GM21526 (cell line): ENCODE data around the gene HBP1.
"Not testable (repeated sequence)": the region's sequence is repeated elsewhere in the genome, so short reads cannot be mapped to it uniquely, and the experiment has no call there.

Source experiments
- ATAC-seq: cut with Tn5 transposase; IDR thresholded peaks from one replicate; pipeline ENCODE4 v1.9.1; 2021; ENCODE audit warnings: moderate library complexity; ENCODE audit not compliant: unreplicated experiment, low FRiP score

HBP1 gene, protein sequence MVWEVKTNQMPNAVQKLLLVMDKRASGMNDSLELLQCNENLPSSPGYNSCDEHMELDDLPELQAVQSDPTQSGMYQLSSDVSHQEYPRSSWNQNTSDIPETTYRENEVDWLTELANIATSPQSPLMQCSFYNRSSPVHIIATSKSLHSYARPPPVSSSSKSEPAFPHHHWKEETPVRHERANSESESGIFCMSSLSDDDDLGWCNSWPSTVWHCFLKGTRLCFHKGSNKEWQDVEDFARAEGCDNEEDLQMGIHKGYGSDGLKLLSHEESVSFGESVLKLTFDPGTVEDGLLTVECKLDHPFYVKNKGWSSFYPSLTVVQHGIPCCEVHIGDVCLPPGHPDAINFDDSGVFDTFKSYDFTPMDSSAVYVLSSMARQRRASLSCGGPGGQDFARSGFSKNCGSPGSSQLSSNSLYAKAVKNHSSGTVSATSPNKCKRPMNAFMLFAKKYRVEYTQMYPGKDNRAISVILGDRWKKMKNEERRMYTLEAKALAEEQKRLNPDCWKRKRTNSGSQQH

GRCh38 chr7:107168233-107169119, at the start of gene HBP1:
Gene HBP1 (plus strand): TSS chr7:107169003. CDS start chr7:107179894, 10,891 bp downstream.
- peak; percentile 91 for ATAC-seq

- no peak for ATAC-seq
These were observed 49.3 kb upstream of the HBP1 start for GRCh38 chr7:107119376-107120105.

GRCh38 chr7:107122486-107122911, 46.3 kb upstream of the HBP1 start:
- no peak for ATAC-seq

DNA sequence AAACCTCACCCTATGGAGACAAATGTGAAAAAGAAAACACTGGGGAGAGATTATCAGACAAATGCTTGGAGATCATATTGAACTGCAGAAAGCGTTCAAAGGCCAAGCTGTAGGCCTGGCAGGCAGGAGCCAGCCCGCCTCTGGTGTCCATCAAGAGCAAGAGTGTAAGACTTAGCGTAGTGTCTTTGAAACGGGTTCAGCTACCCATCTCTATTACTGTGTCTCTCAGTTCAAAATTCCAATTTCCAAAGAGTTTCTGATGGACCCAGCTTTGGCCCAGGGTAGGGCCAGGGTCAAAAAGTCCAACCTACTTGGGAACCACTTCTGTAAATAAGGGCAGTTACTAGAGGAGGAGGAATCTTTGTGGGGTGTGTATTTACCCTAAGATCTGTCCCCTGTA, 45.4 kb upstream of the HBP1 start:
- ATAC-seq, result no peak

- ATAC-seq, result no peak
These were observed 43.3 kb upstream of the HBP1 start for GRCh38 chr7:107125475-107125874.

DNA sequence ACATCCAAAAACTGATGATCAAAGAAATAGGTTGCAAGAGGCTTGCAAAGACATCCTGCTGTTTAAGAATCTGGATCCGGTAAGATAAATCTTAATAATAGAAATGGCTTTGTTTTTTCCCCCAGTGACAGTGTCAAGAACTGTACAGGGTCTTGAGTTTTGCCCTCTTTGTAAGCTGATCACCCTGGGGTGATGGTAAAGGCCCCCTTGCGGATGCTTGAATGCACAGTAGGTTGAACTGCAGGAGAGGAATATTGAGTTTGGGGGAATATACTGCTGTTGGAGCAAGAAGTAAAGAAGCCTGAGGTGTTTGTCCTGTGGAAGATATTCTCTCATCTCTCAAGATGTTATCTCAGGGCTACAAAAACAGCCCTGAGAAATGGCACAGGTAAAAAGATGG, 40.6 kb upstream of the HBP1 start:
- ATAC-seq, result no peak

DNA sequence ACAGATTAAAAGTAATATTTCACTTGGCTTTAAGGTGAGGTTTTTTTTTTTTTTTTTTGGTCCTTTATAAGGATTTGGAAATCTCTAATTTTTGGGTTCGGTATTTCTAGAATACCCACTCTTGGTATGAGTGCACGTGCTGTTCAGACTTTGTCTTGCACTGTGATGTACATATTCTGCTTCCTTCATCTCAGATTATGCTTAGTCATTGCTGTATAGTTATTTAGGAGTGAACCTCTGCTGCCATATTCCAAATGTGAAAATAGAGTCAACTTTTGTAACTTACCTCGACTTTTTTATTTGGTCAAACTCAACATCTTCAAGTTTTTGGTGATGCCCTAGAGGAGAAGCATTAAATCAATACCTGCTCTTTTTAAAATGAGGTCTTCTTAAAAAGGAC, 40.1 kb upstream of the HBP1 start:
- no peak for ATAC-seq

DNA sequence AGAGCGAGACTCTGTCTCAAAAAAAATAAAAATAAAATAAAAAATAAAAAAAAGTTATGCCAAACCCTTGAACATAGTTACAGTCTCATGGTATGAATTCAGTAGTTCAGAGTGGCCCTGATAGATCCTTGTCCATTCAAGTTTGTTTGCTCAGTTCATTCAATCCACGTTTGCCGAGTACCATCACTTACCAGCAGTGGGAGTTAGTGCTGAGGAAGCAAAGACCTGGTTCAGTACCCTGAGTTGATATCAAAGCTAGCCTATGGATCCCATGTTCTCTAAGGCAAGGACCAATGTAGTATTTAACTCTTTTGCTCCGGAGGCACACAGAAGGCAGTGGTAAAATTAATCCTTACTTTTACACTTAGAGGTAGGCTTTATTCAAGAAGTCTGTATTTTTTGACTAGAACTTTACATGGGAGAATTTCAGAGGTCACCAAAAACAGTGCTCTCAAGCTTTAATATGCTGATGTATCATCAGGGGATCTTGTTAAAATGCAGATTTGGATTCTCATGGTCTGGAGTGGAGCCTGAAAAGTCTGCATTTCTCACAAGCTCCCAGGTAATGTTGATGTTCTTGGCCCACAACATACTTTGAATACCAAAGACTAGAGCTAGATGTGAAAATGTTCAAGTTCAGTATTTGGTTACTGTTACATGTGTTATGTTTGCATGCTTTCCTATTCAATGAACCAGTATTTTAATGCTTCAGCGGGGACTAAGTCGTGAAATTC, 38.1 kb upstream of the HBP1 start:
- no peak for ATAC-seq

DNA sequence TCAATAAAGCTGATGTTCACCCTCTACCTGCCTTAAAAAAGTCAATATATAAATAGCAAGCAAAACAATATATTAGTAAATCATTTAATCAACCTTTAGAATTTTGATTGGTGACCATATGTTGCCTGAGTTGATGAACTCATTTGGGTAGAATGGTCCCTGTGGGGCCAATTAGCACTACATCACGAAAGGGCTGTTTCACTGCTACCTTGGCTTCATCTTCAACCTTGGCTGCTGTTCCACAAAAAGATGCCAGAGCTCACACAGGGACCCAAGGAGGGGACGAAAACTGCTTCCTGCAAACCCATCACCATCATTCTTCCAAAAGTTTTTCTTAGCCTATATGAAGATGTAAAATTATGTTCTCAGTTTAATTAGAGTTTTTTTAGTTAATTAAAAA, 35.4 kb upstream of the HBP1 start:
- no peak for ATAC-seq

- ATAC-seq, result no peak
These were observed 29.9 kb upstream of the HBP1 start for GRCh38 chr7:107138696-107139420.

GRCh38 chr7:107143875-107144274, 24.9 kb upstream of the HBP1 start:
- not testable (repeated sequence) for ATAC-seq

GRCh38 chr7:107145067-107145838, 23.6 kb upstream of the HBP1 start:
- no peak for ATAC-seq

- ATAC-seq, result peak; percentile 61
These were observed 21.1 kb upstream of the HBP1 start for GRCh38 chr7:107147464-107148393.

DNA sequence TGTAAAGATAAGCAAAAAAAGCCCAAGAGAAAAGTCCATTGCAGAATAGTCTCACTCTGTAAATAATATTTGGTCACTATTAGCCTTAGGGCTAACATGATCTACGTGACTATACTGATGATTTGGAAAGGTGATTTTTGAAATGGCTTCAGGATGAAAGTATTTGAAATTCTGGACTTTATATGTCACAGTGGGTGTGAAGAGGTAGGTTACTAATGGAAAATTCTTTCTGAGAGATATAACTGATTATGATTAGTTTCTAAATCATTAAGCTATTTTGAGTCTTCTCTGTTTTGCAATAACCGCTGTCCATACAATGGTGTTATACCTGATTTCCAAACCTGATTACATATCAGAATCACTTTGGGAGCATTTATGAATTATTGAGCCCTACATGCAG, 20.1 kb upstream of the HBP1 start:
- ATAC-seq, result no peak

DNA sequence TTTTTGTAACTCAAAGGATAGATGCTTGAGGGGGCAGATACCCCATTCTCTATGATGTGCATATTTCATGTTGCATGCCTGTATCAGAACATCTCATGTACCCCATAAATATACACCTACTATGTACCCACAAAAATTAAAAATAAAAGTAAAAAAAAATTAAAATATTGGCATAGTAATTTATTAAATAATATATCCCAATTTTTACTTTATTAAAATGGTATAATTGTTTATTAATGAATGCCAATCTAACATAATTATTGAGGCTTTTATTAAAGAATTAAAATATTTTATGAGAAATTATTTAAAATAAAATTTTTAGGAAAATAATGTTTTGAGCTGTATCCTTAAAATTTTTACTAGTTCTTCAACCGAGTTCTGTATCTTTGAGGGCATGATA, 18.9 kb upstream of the HBP1 start:
- ATAC-seq, result no peak

DNA sequence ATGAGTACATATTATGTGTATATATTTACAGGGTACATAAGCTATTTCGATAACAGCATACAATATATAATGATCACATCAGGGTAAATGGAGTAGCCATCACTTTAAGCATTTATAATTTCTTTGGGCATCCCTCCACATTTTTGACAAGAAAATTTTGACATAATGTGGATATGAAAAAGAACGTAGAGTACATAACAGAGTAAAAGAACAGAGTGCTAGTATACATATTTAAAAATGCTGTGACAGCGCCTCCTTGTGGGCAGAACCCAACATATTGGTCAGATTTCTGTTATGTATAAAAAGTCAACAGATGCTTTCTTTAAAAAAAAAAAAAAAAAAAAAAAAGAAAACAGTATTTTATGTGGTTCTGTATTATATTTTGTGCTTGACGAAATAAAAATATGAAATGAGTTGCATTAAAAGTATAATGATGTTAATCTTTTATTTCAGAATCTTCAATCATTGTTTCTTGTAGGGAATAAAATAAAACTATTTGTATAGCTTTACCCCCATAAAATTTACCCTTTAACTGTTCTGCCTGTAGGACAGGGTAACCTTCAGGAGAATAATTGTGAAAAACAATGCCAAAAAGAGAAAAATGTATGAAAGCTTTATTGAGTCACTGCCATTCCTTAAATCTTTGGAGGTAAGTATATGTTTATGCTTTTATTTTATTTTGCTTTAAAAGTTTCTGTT, 18.3 kb upstream of the HBP1 start:
- ATAC-seq, result no peak

- ATAC-seq, result no peak
These were observed 17.3 kb upstream of the HBP1 start for GRCh38 chr7:107151538-107151937.
